ENCODE results near the gene NKAIN2.

NKAIN2 gene

DNA sequence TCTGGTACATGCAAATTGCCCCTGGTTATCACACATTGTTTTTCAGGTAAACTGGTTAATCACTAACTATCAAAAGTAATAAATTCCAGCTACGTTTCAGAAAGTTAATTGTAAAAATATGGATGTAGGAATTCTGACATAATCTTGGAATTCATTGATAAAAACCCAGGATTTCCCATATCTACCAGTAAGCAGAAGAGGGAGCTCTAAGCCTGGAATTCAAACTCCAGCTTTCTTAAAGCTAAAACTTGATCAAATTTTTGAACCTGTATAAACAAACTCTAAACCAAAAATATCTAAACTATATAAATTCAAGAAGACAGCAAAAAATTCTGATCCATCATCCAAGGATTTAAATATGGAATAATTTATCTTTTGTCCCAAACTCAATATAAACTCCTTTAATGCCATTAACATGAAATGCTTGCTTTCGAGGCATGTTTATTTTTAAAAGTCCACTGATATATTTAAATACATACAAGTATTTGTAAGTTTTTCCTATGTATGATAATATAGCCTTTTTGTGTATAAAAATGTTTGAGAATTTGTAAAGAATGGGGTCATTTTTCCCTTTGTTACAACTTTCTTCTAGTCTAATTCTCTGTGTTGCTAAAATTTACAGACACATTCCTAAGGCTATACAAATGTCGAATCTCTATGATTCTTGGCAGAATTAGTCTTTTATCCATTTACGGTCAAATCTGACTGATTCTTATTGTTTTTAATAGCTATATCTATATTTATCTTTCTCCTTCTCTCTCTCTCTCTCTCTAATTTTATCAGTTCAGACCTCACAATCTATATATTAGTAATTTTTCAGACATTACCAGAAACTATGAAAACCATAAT, 1067.2 kb downstream of the NKAIN2 start:
- peak; percentile 48 to 60 for DNase-seq

DNA sequence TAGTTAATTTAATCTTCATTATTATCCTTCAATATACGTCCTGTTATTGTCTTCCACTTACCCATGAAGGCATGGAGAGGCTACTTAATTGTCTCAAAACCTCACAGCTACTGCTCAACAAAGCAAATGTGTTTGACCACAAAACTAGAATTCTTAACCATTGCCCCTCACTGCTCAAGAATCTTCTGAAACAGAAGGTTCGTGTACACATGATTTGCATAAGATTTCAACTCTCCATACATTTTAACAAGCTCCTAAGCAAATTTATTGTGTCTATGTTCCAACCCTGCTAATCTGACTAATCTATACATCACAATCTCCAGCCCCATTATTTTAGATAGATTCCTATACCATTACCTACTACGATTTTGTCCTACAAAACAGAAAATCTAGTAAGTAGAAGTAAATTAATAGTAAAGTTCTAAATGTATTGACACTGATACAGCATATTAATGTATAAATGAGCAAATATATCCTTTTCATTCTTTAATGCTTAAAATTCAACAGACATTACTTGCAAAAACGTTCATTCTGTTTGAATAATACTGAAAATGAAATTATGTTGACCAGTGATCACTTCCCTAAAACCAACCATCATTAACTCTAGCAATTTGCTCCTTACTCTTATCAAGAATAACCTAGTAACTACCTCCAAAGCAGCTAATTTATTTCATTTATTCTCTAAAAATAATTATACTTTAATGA, 1068.8 kb downstream of the NKAIN2 start:
- DNase-seq = no peak

DNA sequence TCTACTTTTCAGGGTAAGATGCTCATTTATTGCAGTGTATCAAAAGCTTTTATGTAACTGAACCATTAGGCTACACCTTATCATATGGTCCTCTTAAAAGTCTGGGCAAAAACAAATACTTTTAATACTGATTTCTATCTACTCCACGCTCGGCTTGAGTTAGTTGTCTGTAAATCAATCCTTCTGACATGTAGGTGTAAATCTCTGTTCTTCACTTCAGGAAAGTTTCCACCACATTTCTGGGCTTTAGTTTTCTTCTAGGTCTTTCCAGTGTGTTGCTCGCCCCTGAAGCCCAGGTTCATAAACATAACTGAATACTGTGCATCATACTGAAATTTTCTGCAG, 1069.4 kb downstream of the NKAIN2 start:
- DNase-seq = no peak

Data from Kasumi-1 (cell line).